Activated gamma-delta T cell (primary cell): ENCODE measurements around the gene AGXT2.

ENCODE experiments used
- DNase-seq: peaks from one replicate; lab custom pipeline; 2025; lab: John Stamatoyannopoulos, UW
- total RNA-seq, 2 donors: gene quantifications; one replicate each; lab custom pipeline; 2026; lab: John Stamatoyannopoulos, UW

AGXT2 gene
- total RNA-seq = 0 reads per million in 2 donors

DNA sequence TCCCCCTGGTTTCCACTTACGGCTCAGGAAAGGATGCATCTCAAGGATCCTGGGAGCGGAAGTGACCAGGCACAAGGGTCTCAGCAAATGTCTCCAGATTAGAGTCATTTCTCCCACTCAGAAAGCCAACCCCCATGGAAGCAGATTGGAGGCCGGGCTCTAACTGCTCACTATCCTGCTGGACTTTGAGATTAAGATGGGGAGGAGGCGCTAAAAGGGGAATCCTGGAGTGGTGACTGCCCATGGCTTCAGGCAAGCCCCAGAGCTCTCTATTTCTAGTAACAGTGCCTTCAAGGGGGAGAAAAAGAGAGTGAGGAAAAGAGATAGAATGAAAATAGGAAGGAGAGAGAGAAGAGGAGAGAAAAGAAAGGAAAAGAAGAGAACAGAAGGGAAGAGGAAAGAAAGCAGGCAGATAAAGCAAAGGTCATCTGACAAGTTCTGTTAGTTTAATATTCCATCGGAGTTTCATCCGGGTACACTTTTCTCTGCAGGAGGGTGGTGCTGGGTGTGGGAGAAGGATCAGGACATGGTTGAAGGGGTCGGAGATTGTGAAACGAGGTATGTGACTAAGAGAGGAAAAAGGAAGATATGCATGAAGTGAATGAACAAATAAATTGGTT is at the start of gene AGXT2:
Gene AGXT2 (minus strand): TSS at position 165 of the 620 bp plus-strand sequence. CDS start 57 bp downstream, at position 108.
- no peak for DNase-seq

- no peak for DNase-seq
These were observed 49.2 kb upstream of the AGXT2 start for GRCh38 chr5:35096932-35097331.

- DNase-seq = no peak
These were observed 48.5 kb upstream of the AGXT2 start for GRCh38 chr5:35096216-35096615.

GRCh38 chr5:35095366-35095765 is 47.6 kb upstream of the AGXT2 start:
- DNase-seq = no peak

DNA sequence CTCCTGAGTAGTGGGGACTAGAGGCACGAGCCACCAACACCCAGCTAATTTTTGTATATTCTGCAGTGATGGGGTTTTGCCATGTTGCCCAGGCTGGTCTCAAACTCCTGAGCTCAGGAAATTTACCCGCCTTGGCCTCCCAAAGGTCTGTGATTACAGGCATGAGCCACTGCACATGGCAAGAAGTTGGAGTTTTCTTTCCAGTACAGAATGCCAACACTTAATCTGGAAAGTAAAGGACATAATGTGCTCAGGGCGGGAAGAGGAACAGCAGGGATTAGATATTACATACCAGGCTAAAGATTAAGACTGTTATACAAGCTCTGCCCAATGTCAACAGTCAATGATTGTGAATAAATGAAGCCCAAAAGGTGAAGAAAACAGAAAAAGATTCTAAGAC is 47.2 kb upstream of the AGXT2 start:
- DNase-seq = no peak

- DNase-seq = no peak
These were observed 45.0 kb upstream of the AGXT2 start for GRCh38 chr5:35092703-35093102.

DNA sequence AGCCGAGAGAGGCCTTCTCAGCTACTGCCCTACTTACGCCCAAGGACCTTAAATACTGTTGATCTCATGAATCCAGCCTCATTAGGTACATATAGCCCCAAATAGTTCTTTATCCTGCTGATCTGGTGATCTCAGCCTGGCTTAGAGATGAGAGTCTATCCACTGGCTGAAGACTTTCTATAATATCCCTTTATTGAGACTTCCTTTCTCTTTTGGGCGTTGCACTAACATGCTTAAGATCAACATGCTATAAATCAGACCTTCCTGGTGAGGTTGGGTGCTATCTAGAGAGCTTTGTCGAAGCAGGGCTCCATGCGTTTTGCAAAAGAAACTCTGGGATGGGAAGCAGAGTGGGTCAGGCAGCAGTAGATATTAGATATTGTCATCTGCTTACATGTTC is 44.0 kb upstream of the AGXT2 start:
- DNase-seq = no peak

DNA sequence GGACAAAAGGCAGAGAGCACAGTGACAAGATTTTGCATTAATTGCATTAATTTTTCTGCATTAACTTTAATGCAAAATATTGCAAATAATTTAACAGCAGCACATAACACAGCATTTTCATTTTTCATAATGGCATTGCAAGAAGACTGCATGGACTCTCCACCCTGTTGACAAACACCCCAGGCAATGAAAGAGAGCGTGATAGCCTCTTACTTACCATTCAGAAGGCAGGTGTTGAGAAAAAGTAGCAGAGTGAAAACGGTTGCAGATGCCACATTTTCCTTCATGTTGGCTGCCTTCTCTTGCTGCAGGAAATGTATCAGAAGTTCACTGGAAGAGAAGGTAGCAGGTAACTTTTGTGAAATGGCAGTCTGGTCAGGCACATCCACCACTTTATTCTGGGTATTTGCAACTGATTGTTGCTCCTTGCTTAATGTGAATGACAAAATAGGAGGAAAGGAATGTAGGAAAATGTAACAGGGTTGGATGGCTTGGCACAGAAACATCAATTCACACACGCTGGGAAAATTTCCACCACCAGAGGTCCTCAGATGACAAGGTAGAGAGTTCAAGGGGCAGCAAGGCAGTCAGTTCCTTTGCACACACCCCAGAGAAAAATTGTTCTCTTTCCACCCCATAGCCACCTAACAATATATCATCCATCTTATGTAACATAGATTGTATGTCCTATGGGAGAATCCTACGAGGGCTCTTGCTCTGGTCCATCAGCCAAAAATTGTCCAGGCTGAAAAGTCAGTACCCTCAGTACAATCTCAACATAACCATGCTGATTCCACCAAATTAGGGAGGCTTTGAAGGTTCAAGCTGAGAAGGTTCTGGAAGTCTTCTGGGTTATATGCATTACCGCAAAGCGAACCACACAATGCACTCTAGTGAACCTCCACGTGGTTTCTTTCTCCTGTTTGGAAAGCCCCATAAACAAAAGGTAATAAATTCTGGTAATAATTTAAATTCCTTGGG is 41.9 kb upstream of the AGXT2 start:
- DNase-seq = no peak

DNA sequence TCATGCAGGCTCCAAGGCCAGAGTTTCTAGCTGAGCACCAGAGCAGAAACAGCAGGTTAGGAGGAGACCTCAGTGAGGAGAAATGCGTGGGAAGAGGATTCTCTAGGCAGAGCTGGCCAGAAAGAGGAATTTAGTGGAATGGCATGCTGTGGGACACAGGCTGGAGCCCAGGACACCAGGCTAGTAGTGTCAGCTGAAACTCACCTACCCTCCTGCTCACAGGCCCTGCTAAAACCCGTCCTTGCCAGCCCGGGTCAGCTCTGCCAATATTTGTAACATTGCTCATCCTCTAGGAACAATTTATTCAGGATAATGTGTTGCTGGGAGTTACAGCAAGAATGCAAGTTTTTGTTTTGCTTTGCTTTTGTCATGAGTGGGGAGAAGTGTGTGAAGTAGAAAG is 40.2 kb upstream of the AGXT2 start:
- no peak for DNase-seq

- DNase-seq = no peak
These were observed 35.4 kb upstream of the AGXT2 start for GRCh38 chr5:35083150-35083549.

- no peak for DNase-seq
These were observed 34.8 kb upstream of the AGXT2 start for GRCh38 chr5:35082530-35082929.

DNA sequence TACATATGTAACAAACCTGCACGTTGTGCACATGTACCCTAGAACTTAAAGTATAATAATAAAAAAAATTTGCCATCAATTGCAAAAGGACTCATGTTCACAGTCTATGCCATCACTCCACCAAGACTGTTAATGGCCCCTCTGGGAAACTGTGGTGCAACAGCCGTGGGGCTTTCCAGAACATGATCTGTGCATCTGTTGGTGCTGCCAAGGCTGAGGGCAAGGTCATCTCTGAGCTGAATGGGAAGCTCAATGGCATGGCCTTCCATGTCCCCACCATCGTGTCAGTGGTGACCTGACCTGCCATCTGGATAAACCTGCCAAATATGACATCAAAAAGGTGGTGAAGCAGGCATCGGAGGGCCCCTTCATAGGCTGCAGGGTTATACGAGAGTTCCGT is 33.4 kb upstream of the AGXT2 start:
- DNase-seq = no peak

GRCh38 chr5:35073160-35073559 is 25.4 kb upstream of the AGXT2 start:
- no peak for DNase-seq

DNA sequence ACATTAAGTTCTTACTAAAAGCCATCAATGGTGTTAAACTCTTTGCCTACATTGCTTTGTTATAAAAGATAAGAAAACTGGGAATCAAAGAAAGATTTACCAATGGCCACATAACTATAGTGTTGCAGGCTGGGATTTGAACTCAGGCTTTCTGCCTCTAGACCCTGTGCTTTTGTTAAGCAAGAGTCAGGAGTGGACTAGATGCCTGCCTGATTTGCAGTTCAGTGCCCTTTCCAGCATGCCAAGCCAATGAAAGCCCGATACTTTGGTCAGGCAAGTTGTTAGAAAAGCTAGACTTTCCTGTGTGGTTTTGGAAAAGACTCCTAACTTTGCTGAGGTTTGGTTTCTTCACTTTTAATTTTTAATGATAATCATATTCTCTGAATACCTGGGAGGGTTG is 21.4 kb upstream of the AGXT2 start:
- DNase-seq = no peak

DNA sequence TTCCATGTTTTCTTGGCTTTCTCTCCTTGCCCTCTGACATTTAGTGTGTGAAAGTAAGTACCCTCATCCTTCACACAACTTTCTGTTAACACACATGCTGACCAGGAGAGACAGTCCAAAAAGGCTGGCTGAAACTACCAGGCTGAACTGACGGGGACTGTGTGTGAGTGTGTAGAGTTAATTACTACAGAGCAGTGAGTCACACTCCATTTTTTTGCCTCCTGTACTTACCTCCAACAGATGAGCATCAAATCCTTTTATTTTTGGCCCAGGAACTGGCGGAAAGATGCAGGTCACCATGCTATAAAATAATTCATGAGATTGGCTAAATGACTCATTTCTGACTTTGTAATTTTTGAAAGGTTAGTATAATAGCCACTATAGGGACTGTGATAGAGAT is 20.2 kb upstream of the AGXT2 start:
- no peak for DNase-seq

DNA sequence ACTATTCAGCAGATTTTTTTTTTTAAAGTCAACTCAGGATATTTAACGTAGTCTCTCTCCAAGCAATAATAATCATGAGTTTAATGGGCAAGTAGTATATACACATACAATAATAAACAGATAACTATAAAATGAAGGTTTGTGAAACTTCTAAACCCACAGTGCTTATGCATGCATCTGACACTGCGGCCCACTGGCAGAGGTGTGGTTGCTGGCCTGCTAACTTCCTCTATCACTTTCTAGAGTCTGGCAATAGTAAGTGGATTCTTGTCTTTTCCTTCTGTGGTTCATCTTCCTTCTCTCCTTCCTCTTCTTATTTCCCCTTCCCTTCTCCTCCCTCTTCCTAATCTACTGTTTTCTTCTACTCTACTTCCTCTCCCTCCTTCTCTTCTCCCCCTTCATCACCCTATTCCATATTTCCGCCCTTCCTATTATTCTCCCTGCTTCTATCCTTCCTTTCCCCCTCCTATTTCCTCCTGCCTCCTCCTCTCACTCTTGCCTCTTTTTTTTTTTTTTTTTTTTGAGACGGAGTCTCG is 18.6 kb upstream of the AGXT2 start:
- DNase-seq = no peak

DNA sequence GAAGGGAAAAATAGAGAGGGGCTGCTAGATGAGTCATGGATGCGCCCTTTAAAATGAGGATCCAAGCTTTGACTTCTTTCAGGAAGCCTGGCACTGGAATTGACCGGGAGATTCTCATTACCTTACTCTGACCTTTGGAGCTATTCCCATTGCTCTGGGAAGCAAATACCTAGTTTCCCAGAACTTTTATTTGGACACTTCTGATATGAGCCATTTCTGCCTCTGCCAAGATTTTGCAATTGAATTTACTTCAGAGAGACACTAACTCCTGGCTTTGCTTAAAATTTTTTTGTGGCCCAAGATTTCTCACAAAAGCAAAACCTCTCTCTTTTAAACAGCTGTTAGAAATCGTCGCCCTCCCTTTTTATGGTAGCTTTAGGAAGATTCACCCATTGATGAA is 15.7 kb upstream of the AGXT2 start:
- DNase-seq = no peak

- DNase-seq = no peak
These were observed 13.5 kb upstream of the AGXT2 start for GRCh38 chr5:35061211-35061770.

GRCh38 chr5:35060236-35060635 is 12.5 kb upstream of the AGXT2 start:
- no peak for DNase-seq

DNA sequence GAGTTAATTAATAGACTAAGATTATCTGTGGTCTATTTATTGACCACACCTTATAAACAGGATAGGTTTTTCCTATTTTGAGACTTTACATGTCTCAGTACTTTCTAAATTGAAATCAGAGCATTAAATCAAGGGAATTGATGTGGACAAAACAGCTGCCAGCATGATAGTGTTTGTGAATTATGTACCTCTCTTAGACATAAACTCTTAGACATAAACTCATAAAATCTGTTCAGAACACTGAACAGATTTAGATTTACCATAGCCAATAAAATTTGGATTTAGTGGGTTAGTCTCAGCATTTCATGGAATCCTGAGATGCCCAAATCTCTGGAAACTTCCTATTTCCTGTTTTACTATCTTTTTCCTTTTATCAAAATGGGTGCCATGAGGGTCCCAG is 11.5 kb upstream of the AGXT2 start:
- no peak for DNase-seq

- no peak for DNase-seq
These were observed 10.6 kb upstream of the AGXT2 start for GRCh38 chr5:35058374-35058788.

GRCh38 chr5:35056686-35057085 is 8.9 kb upstream of the AGXT2 start:
- DNase-seq = no peak

GRCh38 chr5:35052838-35053237 is 5.1 kb upstream of the AGXT2 start:
- no peak for DNase-seq
